ENCODE results near the gene TLCD4.
"Not testable (repeated sequence)": the region's sequence is repeated elsewhere in the genome, so short reads cannot be mapped to it uniquely, and the experiment has no call there.

TLCD4 gene

DNA sequence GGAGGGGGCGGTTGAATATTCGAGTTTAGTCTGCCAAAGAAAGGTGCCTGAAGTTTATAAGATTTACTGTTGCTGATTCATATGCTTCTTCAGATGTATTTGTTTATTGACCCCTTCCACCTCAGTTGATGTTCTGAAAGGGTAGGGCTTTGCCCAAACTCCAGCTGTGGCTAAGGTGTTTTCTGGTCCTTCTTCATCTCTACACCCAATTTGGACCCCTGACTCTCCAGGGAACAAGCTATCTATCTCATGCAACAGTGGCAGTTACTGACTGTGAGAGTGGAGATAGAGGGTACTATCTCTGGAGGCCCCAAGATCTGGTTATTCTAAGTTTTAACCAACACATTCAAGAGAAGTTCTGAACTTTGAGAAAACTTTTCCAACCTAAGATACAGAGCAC lies 31.8 kb upstream of the TLCD4 start:
- Histone ChIP-seq H3K4me1 (ENCODE audit: low read length) (peaks cover 20% of the 10 kb centered on the region), H3K36me3 (replicated peaks; ENCODE audit: low read depth, low read length) (no peaks in the 10 kb centered on the region), H3K27ac (ENCODE audit: low read length) (no peak overlapping the region), H4K20me1 (ENCODE audit: insufficient read depth, low read length) (no peaks in the 10 kb centered on the region), H3K9ac (ENCODE audit: low read length) (no peak overlapping the region), H3K4me2 (ENCODE audit: low read length) (0 out of 2 replicates have a peak overlapping the region, but pooled peaks have one; percentile 82), H3K9me3 (ENCODE audit: insufficient read depth, low read length) (no peaks in the 10 kb centered on the region), H3K79me2 (ENCODE audit: low read length) (no peaks in the 10 kb centered on the region), H3K27me3 (ENCODE audit: low read depth, low read length) (0 out of 2 replicates have a peak, but pooled peaks cover 5% of the 10 kb centered on the region), H3K4me3 (ENCODE audit: low read length) (peak overlapping the region; percentile 67; the same call in 1 of the 2 replicates), H2AFZ (ENCODE audit: low read depth, low read length) (no peak overlapping the region)
- TF ChIP-seq EZH2phosphoT487 (IDR thresholded peaks at IDR 0.05; ENCODE audit: low read depth) = no peak
- TF ChIP-seq, protein P1, sequence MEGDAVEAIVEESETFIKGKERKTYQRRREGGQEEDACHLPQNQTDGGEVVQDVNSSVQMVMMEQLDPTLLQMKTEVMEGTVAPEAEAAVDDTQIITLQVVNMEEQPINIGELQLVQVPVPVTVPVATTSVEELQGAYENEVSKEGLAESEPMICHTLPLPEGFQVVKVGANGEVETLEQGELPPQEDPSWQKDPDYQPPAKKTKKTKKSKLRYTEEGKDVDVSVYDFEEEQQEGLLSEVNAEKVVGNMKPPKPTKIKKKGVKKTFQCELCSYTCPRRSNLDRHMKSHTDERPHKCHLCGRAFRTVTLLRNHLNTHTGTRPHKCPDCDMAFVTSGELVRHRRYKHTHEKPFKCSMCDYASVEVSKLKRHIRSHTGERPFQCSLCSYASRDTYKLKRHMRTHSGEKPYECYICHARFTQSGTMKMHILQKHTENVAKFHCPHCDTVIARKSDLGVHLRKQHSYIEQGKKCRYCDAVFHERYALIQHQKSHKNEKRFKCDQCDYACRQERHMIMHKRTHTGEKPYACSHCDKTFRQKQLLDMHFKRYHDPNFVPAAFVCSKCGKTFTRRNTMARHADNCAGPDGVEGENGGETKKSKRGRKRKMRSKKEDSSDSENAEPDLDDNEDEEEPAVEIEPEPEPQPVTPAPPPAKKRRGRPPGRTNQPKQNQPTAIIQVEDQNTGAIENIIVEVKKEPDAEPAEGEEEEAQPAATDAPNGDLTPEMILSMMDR (IDR thresholded peaks at IDR 0.05; ENCODE audit: low read depth, low read length) = no peak

DNA sequence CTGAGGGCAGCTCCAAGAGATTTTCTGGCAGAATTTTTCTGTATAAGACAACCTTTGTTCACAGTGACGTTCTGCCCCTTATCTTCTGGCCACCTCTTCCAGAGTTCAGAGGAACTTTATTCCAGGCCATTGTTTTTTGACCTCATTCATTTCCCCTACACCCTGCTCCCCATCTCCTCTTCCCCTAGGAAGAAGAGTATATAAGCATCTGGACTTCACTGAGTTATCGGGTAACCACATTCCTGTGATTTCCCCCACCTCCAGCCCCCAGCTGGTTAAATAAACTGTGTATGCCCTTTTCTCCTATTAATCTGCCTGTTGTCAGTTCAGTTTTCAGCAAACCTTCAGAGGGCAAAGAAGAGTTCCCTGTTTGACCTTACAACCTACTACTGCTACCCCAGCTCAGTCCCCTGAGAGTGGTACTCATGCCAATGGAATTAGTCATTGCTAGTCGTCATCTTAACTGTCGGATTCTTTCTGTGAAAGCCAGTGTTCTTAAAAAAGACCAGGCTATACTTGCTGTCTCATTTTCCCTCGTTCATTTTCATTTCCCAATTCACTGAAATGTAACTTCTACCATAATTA lies 30.1 kb upstream of the TLCD4 start:
- Histone ChIP-seq H4K20me1 (ENCODE audit: insufficient read depth, low read length) (no peaks in the 10 kb centered on the region), H3K79me2 (ENCODE audit: low read length) (no peaks in the 10 kb centered on the region), H3K27me3 (ENCODE audit: low read depth, low read length) (0 out of 2 replicates have a peak, but pooled peaks cover 3% of the 10 kb centered on the region), H3K4me3 (ENCODE audit: low read length) (no peak overlapping the region), H3K4me2 (ENCODE audit: low read length) (peak overlapping the region; percentile 29), H2AFZ (ENCODE audit: low read depth, low read length) (no peak overlapping the region), H3K9ac (ENCODE audit: low read length) (no peak overlapping the region), H3K4me1 (ENCODE audit: low read length) (peaks cover 20% of the 10 kb centered on the region), H3K27ac (ENCODE audit: low read length) (no peak overlapping the region), H3K36me3 (replicated peaks; ENCODE audit: low read depth, low read length) (no peaks in the 10 kb centered on the region), H3K9me3 (ENCODE audit: insufficient read depth, low read length) (no peaks in the 10 kb centered on the region)
- TF ChIP-seq, protein P1 (IDR thresholded peaks at IDR 0.05; ENCODE audit: low read depth, low read length) = no peak
- no peak for TF ChIP-seq EZH2phosphoT487 (IDR thresholded peaks at IDR 0.05; ENCODE audit: low read depth)

DNA sequence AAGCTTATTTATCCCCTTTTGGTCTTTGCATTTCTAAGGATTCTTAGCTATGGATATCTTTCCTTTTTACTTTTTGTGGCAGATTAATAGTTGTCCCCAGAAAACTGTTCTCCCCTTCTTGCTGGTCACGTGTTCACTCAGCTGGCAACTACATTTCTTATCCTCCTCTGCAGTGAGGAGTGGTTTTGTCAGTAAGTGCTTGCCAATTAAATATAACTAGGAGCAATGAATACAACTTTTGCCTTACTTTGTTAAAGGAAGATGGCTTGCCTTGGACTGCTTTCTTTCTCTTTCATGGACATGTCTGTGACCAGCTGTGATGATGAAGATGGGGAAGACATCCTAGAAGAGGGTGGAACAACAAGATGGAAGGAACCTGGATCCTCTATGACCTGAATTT lies 28.9 kb upstream of the TLCD4 start:
- no peaks in the 10 kb centered on the region for H4K20me1 ChIP-seq (ENCODE audit: insufficient read depth, low read length)
- H3K27me3 ChIP-seq (ENCODE audit: low read depth, low read length) = 0 out of 2 replicates have a peak, but pooled peaks cover 3% of the 10 kb centered on the region
- H3K79me2 ChIP-seq (ENCODE audit: low read length) = no peaks in the 10 kb centered on the region
- no peak for TF ChIP-seq EZH2phosphoT487 (IDR thresholded peaks at IDR 0.05; ENCODE audit: low read depth)
- TF ChIP-seq, protein P1 (IDR thresholded peaks at IDR 0.05; ENCODE audit: low read depth, low read length) = no peak
- H3K4me3 ChIP-seq (ENCODE audit: low read length) = no peak overlapping the region
- H3K4me1 ChIP-seq (ENCODE audit: low read length) = peaks cover 27% of the 10 kb centered on the region
- no peak overlapping the region for H3K9ac ChIP-seq (ENCODE audit: low read length)
- H2AFZ ChIP-seq (ENCODE audit: low read depth, low read length) = no peak overlapping the region
- H3K9me3 ChIP-seq (ENCODE audit: insufficient read depth, low read length) = no peaks in the 10 kb centered on the region
- H3K27ac ChIP-seq (ENCODE audit: low read length) = no peak overlapping the region
- H3K4me2 ChIP-seq (ENCODE audit: low read length) = no peak overlapping the region
- H3K36me3 ChIP-seq (replicated peaks; ENCODE audit: low read depth, low read length) = no peaks in the 10 kb centered on the region

DNA sequence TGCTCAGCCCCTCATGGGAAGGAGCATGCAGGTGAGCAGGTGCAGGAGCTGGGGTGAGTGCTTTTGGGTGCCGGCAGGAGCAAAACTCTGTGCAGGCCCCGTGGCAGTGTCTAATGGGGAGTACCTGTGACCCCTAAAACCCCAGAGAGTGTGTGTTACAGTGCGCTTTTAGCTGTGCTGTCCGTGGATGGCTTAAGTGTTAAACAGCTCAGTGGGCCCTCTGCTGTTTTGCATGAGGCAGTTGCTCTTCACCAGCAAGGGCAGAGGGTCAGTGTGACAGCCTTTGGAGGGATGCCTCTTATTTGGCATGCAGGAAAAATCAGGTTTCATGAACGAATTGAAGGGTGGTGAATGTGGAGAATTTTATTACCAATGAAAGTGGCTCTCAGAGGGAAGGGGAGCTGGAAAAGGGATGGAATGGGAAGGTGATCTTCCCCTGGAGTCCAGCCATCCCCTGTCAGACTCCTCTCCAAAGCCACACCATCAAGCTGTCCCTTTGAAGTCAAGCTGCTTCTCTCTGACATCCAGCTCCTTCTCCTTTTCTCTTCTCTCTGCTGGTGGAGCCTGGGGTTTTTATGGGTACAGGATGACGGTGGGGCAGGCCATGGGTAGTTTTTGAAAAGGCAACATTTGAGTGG lies 27.4 kb upstream of the TLCD4 start:
- H3K9me3 ChIP-seq (ENCODE audit: insufficient read depth, low read length) = no peaks in the 10 kb centered on the region
- 0 out of 2 replicates have a peak, but pooled peaks cover 3% of the 10 kb centered on the region for H3K27me3 ChIP-seq (ENCODE audit: low read depth, low read length)
- no peaks in the 10 kb centered on the region for H3K36me3 ChIP-seq (replicated peaks; ENCODE audit: low read depth, low read length)
- H4K20me1 ChIP-seq (ENCODE audit: insufficient read depth, low read length) = no peaks in the 10 kb centered on the region
- H3K4me3 ChIP-seq (ENCODE audit: low read length) = no peak overlapping the region
- H3K9ac ChIP-seq (ENCODE audit: low read length) = no peak overlapping the region
- H3K79me2 ChIP-seq (ENCODE audit: low read length) = no peaks in the 10 kb centered on the region
- no peak overlapping the region for H3K27ac ChIP-seq (ENCODE audit: low read length)
- H3K4me1 ChIP-seq (ENCODE audit: low read length) = peaks cover 38% of the 10 kb centered on the region
- no peak overlapping the region for H3K4me2 ChIP-seq (ENCODE audit: low read length)
- TF ChIP-seq, protein P1 (IDR thresholded peaks at IDR 0.05; ENCODE audit: low read depth, low read length) = no peak
- no peak for TF ChIP-seq EZH2phosphoT487 (IDR thresholded peaks at IDR 0.05; ENCODE audit: low read depth)
- H2AFZ ChIP-seq (ENCODE audit: low read depth, low read length) = no peak overlapping the region

DNA sequence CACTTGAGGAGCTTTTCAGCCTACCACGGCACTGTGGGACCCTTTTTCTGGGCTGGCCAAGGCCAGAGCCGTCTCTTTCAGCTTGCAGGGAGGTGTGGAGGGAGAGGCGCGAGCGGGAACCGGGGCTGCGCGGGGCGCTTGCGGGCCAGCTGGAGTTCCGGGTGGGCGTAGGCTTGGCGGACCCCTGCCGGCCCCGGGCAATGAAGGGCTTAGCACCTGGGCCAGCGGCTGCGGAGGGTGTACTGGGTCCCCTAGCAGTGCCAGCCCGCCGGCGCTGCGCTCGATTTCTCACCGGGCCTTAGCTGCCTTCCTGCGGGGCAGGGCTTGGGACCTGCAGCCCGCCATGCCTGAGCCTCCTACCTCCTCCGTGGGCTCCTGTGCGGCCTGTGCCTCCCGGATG lies 25.9 kb upstream of the TLCD4 start:
- not testable (repeated sequence) for H3K9me3 ChIP-seq (ENCODE audit: insufficient read depth, low read length); H3K27me3 ChIP-seq (ENCODE audit: low read depth, low read length); H3K9ac ChIP-seq (ENCODE audit: low read length); H2AFZ ChIP-seq (ENCODE audit: low read depth, low read length); H3K79me2 ChIP-seq (ENCODE audit: low read length); H3K36me3 ChIP-seq (replicated peaks; ENCODE audit: low read depth, low read length); H3K4me3 ChIP-seq (ENCODE audit: low read length); H4K20me1 ChIP-seq (ENCODE audit: insufficient read depth, low read length); H3K4me2 ChIP-seq (ENCODE audit: low read length); H3K27ac ChIP-seq (ENCODE audit: low read length)
- H3K4me1 ChIP-seq (ENCODE audit: low read length) = peaks cover 46% of the 10 kb centered on the region

DNA sequence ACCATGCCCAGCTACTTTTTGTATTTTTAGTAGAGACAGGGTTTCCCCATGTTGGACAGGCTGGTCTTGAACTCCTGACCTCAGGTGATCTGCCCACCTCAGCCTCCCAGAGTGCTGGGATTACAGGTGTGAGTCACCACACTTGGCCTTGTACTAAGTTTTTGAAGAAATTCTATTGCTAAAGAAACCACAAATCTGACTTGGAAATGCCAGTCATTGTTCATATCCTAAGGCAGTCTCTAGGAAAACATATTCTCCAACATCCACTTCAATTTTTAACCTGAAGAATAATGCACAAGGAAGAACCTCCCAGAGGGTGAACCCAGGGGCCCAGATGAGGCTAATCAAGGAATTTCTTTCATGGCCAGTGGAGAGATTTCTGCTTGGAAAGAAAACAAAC lies 24.3 kb upstream of the TLCD4 start:
- H3K79me2 ChIP-seq (ENCODE audit: low read length); H2AFZ ChIP-seq (ENCODE audit: low read depth, low read length); H3K36me3 ChIP-seq (replicated peaks; ENCODE audit: low read depth, low read length); H3K9ac ChIP-seq (ENCODE audit: low read length); H3K9me3 ChIP-seq (ENCODE audit: insufficient read depth, low read length); H3K4me3 ChIP-seq (ENCODE audit: low read length); H4K20me1 ChIP-seq (ENCODE audit: insufficient read depth, low read length); H3K27me3 ChIP-seq (ENCODE audit: low read depth, low read length): not testable (repeated sequence)
- peaks cover 48% of the 10 kb centered on the region for H3K4me1 ChIP-seq (ENCODE audit: low read length)
- peak overlapping the region; percentile 21 for H3K4me2 ChIP-seq (ENCODE audit: low read length)
- H3K27ac ChIP-seq (ENCODE audit: low read length) = peak overlapping the region; percentile 23; the same call in 1 of the 2 replicates
